Activated naive CD8-positive, alpha-beta T cell treated with anti-CD3 and anti-CD28 coated beads, Interleukin-2, amount 10 ng/mL, durations not matched to agents 7 days and 5 days (primary cell): ENCODE data around the gene PCBP4. TPM values are rescaled to one million over a fixed set of nuclear protein-coding genes. Genes with fewer than 3 reads are reported as not detected.

Experiments used
- ATAC-seq: fragments of 150-1000 bp; cut with Tn5 transposase; one replicate; pipeline ENCODE4 v1.10.0; 2021; ENCODE audit warnings: low read depth, moderate library complexity
- POLR2A ChIA-PET: fragments of 350-600 bp; sonication (Branson Sonifier 250); formaldehyde crosslinking; loops from one replicate; lab custom pipeline; 2021; ENCODE audit warnings: antibody characterized with exemption; lab: Charles Lee
- DNase-seq: peaks from one replicate; pipeline ENCODE4 v3.0.0; 2021
- H3K27ac Mint-ChIP-seq: one replicate; pipeline ENCODE4 v1.8.0; 2022; ENCODE audit warnings: mild to moderate bottlenecking, mixed read lengths
- H3K27me3 Mint-ChIP-seq: one replicate; pipeline ENCODE4 v1.8.0; 2022; ENCODE audit warnings: mild to moderate bottlenecking, moderate library complexity, mixed read lengths
- H3K36me3 Mint-ChIP-seq: one replicate; pipeline ENCODE4 v1.8.0; 2021; ENCODE audit warnings: mild to moderate bottlenecking, mixed read lengths
- H3K4me1 Mint-ChIP-seq: one replicate; pipeline ENCODE4 v1.8.0; 2021; ENCODE audit warnings: mixed read lengths
- H3K4me3 Mint-ChIP-seq: one replicate; pipeline ENCODE4 v1.8.0; 2022; ENCODE audit warnings: mild to moderate bottlenecking, moderate library complexity, mixed read lengths
- H3K9me3 Mint-ChIP-seq: one replicate; pipeline ENCODE4 v1.8.0; 2021; ENCODE audit warnings: mixed read lengths
- total RNA-seq, 2 experiments: library from RNA; stranded (reverse); gene quantifications; one replicate each; pipeline ENCODE4 v1.2.3, GENCODE V29; 2021

Gene PCBP4
- total RNA-seq, 2 experiments from 2014 or later = 17.8 to 18.2 TPM

GRCh38 chr3:51964521-51964920 lies 2.7 kb downstream of the PCBP4 start:
- Mint-ChIP-seq H3K27ac (no peak overlapping the region), H3K9me3 (no peaks in the 10 kb centered on the region), H3K4me1 (peaks cover 6% of the 10 kb centered on the region), H3K4me3 (no peak overlapping the region), H3K36me3 (no peaks in the 10 kb centered on the region), H3K27me3 (peaks cover 11% of the 10 kb centered on the region)
- no peak for DNase-seq
- POLR2A ChIA-PET = interaction anchor here (1.9 kb wide), 1 partner anchor 22 kb away, joined by 10 read pairs; the partner anchor contains the start of genes PARP3 and RRP9
- ATAC-seq = no peak

GRCh38 chr3:51963951-51964451 lies 3.3 kb downstream of the PCBP4 start:
- ATAC-seq (no peak), DNase-seq (no peak)
- H3K27ac Mint-ChIP-seq = no peak overlapping the region
- no peaks in the 10 kb centered on the region for H3K36me3 Mint-ChIP-seq
- H3K4me1 Mint-ChIP-seq = peaks cover 6% of the 10 kb centered on the region
- POLR2A ChIA-PET = no interaction called here
- H3K9me3 Mint-ChIP-seq = no peaks in the 10 kb centered on the region
- peaks cover 11% of the 10 kb centered on the region for H3K27me3 Mint-ChIP-seq
- no peak overlapping the region for H3K4me3 Mint-ChIP-seq

- Mint-ChIP-seq H3K9me3 (no peaks in the 10 kb centered on the region), H3K36me3 (peaks cover 2% of the 10 kb centered on the region), H3K27me3 (peaks cover 13% of the 10 kb centered on the region), H3K4me1 (peaks cover 6% of the 10 kb centered on the region), H3K4me3 (no peak overlapping the region), H3K27ac (no peak overlapping the region)
- no peak for ATAC-seq
- no peak for DNase-seq
- POLR2A ChIA-PET = interaction anchor here (1.2 to 1.3 kb wide), 2 partner anchors 11 to 20 kb away, joined by 3 to 4 read pairs; partner anchors contain the start of genes ABHD14B and ACY1
Measured at GRCh38 chr3:51962854-51963530, 4.3 kb downstream of the PCBP4 start.

GRCh38 chr3:51961602-51962569 lies 5.4 kb downstream of the PCBP4 start:
- DNase-seq (no peak), ATAC-seq (no peak)
- Mint-ChIP-seq H3K36me3 (peaks cover 2% of the 10 kb centered on the region), H3K4me1 (peaks cover 6% of the 10 kb centered on the region), H3K27me3 (peaks cover 14% of the 10 kb centered on the region), H3K9me3 (no peaks in the 10 kb centered on the region), H3K4me3 (no peak overlapping the region), H3K27ac (no peak overlapping the region)
- POLR2A ChIA-PET = interaction anchor here (1.2 to 1.3 kb wide), 2 partner anchors 12 to 21 kb away, joined by 3 to 4 read pairs; partner anchors contain the start of genes ABHD14B and ACY1

GRCh38 chr3:51961011-51961410 lies 6.2 kb downstream of the PCBP4 start:
- no peak for ATAC-seq
- H3K9me3 Mint-ChIP-seq = no peaks in the 10 kb centered on the region
- POLR2A ChIA-PET = no interaction called here

GRCh38 chr3:51960386-51960785 lies 6.9 kb downstream of the PCBP4 start:
- POLR2A ChIA-PET = no interaction called here
- Mint-ChIP-seq H3K27me3 (peaks cover 19% of the 10 kb centered on the region), H3K36me3 (peaks cover 2% of the 10 kb centered on the region), H3K4me1 (peaks cover 3% of the 10 kb centered on the region), H3K4me3 (no peak overlapping the region), H3K9me3 (no peaks in the 10 kb centered on the region), H3K27ac (no peak overlapping the region)
- ATAC-seq (no peak), DNase-seq (no peak)

More at GRCh38 chr3:51961011-51961410, 6.2 kb downstream of the PCBP4 start:
- no peak for DNase-seq
- peaks cover 22% of the 10 kb centered on the region for H3K27me3 Mint-ChIP-seq
- no peak overlapping the region for H3K27ac Mint-ChIP-seq
- peaks cover 2% of the 10 kb centered on the region for H3K36me3 Mint-ChIP-seq
- peaks cover 4% of the 10 kb centered on the region for H3K4me1 Mint-ChIP-seq
- H3K4me3 Mint-ChIP-seq = no peak overlapping the region

GRCh38 chr3:51959651-51960050 lies 7.6 kb downstream of the PCBP4 start:
- Mint-ChIP-seq H3K27ac (no peak overlapping the region), H3K27me3 (peaks cover 26% of the 10 kb centered on the region)

GRCh38 chr3:51958603-51959521 lies 8.4 kb downstream of the PCBP4 start:
- DNase-seq (no peak), ATAC-seq (no peak)
- Mint-ChIP-seq H3K4me1 (peaks cover 2% of the 10 kb centered on the region), H3K36me3 (peaks cover 2% of the 10 kb centered on the region), H3K27me3 (peaks cover 34% of the 10 kb centered on the region), H3K9me3 (no peaks in the 10 kb centered on the region), H3K4me3 (no peak overlapping the region), H3K27ac (no peak overlapping the region)
- POLR2A ChIA-PET = interaction anchor here (0.6 kb wide), 1 partner anchor 21 kb away, joined by 3 read pairs; no protein-coding TSS in a partner anchor

More at GRCh38 chr3:51959651-51960050, 7.6 kb downstream of the PCBP4 start:
- Mint-ChIP-seq H3K9me3 (no peaks in the 10 kb centered on the region), H3K36me3 (peaks cover 2% of the 10 kb centered on the region), H3K4me3 (no peak overlapping the region), H3K4me1 (peaks cover 2% of the 10 kb centered on the region)
- POLR2A ChIA-PET = interaction anchor here (0.6 kb wide), 1 partner anchor 20 kb away, joined by 3 read pairs; no protein-coding TSS in a partner anchor
- DNase-seq = no peak
- no peak for ATAC-seq

- ATAC-seq = no peak
- Mint-ChIP-seq H3K36me3 (peaks cover 2% of the 10 kb centered on the region), H3K4me3 (no peak overlapping the region), H3K9me3 (no peaks in the 10 kb centered on the region), H3K27me3 (peaks cover 43% of the 10 kb centered on the region), H3K27ac (no peak overlapping the region), H3K4me1 (peaks cover 3% of the 10 kb centered on the region)
- POLR2A ChIA-PET = interaction anchor here (1.6 kb wide), 1 partner anchor 15 kb away, joined by 8 read pairs; no protein-coding TSS in a partner anchor
- DNase-seq = no peak
Measured at GRCh38 chr3:51957520-51958205, 9.6 kb downstream of the PCBP4 start.

- POLR2A ChIA-PET = interaction anchor here (1.6 kb wide), 1 partner anchor 13 kb away, joined by 8 read pairs; no protein-coding TSS in a partner anchor
- peaks cover 3% of the 10 kb centered on the region for H3K4me1 Mint-ChIP-seq
Measured at GRCh38 chr3:51955893-51956770, 11.1 kb downstream of the PCBP4 start.

More at GRCh38 chr3:51955893-51956770, 11.1 kb downstream of the PCBP4 start:
- Mint-ChIP-seq H3K36me3 (peaks cover 2% of the 10 kb centered on the region), H3K27ac (no peak overlapping the region), H3K9me3 (no peaks in the 10 kb centered on the region), H3K27me3 (peaks cover 41% of the 10 kb centered on the region), H3K4me3 (peak overlapping the region; percentile 19)
- DNase-seq = peak; percentile 60
- peak; percentile 59 for ATAC-seq
